Right cardiac atrium (tissue), 5 donors: ENCODE measurements around the gene TMOD1. TPM values are rescaled to one million over a fixed set of nuclear protein-coding genes. Genes with fewer than 3 reads are reported as not detected.

Experiments used
- ATAC-seq, 2 donors: fragments of 200-7000 bp; cut with Tn5 transposase; one replicate each; pipeline versions ENCODE4 v1.8.0 to v1.9.1; 2020; ENCODE audit warnings: moderate library complexity in 2 of 2, mild to moderate bottlenecking in 1 of 2
- DNase-seq, 3 donors: peaks; one replicate each; pipeline ENCODE4 v3.0.0-alpha.2; 2020
- H3K27ac ChIP-seq: one replicate; pipeline ENCODE4 v1.5.1; 2013; ENCODE audit warnings: mild to moderate bottlenecking, low read length, control low read depth, moderate library complexity
- H3K27me3 ChIP-seq: one replicate; pipeline ENCODE4 v1.6.1; 2013; ENCODE audit not compliant: control insufficient read depth, insufficient read depth
- H3K4me1 ChIP-seq: one replicate; pipeline ENCODE4 v1.6.1; 2013; ENCODE audit warnings: low read length; ENCODE audit not compliant: control insufficient read depth, insufficient read depth
- H3K4me3 ChIP-seq: one replicate; pipeline ENCODE4 v1.5.1; 2013; ENCODE audit warnings: low read length, control low read depth
- H3K9me3 ChIP-seq: one replicate; pipeline ENCODE4 v1.6.1; 2013; ENCODE audit warnings: low read length; ENCODE audit not compliant: control insufficient read depth
- WGBS: extraction: QIAGEN DNeasy Blood & Tissue Kit; methylation state at CpG from one replicate; pipeline ENCODE4 v1.1.7; 2013; 5-methylcytosine and 5-hydroxymethylcytosine counted together
- intact Hi-C, 4 donors: fragments of 100-400 bp; cut with DNase I; formaldehyde crosslinking; loops; one replicate each; pipeline versions ENCODE4 v1.11.0 to v1.14.0; 2022 to 2023
- polyA plus RNA-seq: library from polyadenylated mRNA; stranded (reverse); fragments of 200-250 nt; gene quantifications from one replicate; pipeline ENCODE4 v1.2.3, GENCODE V29; 2013
- total RNA-seq, 4 donors: library from RNA; stranded (reverse); fragmentation: NEBNext Ultra II Directional; extraction: Animal tissue kit (Norgen Biotek cat#: 25700); gene quantifications; one replicate each; pipeline ENCODE4 v1.2.1, GENCODE V29; 2021
- donor health status: healthy with polysubstance abuse.
- donor health status: DM: no; HTN: yes; CAD: no.
- donor health status: DM: no; HTN: no; CAD: no.
- donor health status: DM: no; HTN: yes; CAD: no; lungs with severe emphysema.
- donor health status: DM: yes; HTN: yes; CAD: no.

Gene TMOD1
- total and polyA plus RNA-seq, 5 donors = 177 to 220 (median 197) TPM

- Histone ChIP-seq H3K9me3 (no peaks in the 10 kb centered on the region), H3K4me1 (no peaks in the 10 kb centered on the region), H3K27ac (no peak overlapping the region), H3K27me3 (no peaks in the 10 kb centered on the region), H3K4me3 (no peak overlapping the region)
- DNase-seq (no peak), ATAC-seq (peak; percentile 27 to 30)
- WGBS = 52% methylated on average over 3 of the region's 3 CpGs
- intact Hi-C loops = no loop called here
Measured at GRCh38 chr9:97548819-97549540, 47.5 kb downstream of the TMOD1 start.

DNA sequence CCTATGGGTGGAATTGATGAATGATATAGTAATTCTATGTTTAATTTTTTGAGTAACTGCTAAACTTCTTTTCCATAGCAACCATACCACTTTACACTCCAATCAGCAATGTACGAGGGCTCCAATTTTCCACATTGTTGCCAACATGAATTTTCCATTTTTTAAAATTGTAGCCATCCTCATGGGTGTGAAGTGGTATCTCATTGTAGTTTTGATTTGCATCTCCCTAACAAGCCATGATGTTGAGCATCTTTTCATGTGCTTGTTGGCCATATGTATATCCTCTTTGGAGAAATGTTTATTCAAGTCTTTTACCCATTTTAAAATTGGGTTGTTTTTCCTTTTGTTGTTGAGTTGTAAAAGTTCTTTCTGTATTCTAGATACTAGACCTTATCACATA, 48.9 kb downstream of the TMOD1 start:
- ATAC-seq (no peak), DNase-seq (no peak)
- H3K9me3 ChIP-seq = no peaks in the 10 kb centered on the region
- H3K4me1 ChIP-seq = peaks cover 9% of the 10 kb centered on the region
- no peak overlapping the region for H3K27ac ChIP-seq
- no peaks in the 10 kb centered on the region for H3K27me3 ChIP-seq
- intact Hi-C loops = no loop called here
- H3K4me3 ChIP-seq = no peak overlapping the region
- 87% methylated on average over 1 of the region's 1 CpG for WGBS

DNA sequence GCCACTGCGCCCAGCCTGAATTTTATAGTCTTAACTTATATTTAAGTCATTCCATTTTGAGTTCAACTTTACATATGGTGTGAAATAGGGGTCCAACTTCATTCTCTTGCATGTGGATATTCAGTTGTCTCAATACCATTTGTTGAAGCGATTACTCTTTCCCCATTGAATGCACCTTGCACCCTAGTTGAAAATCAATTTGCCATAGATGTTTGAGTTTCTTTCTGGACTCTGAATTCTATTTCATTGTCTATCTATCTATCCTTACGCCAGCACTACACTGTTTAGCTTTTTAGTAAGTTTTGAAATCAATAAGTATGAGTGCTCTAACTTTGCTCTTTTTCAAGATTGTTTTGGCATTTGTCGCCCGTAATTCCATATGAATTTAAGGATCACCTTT, 49.8 kb downstream of the TMOD1 start:
- ATAC-seq (no peak), DNase-seq (no peak)
- WGBS = 97% methylated on average over 5 of the region's 5 CpGs
- Histone ChIP-seq H3K27me3 (no peaks in the 10 kb centered on the region), H3K9me3 (no peaks in the 10 kb centered on the region), H3K4me3 (no peak overlapping the region), H3K27ac (no peak overlapping the region), H3K4me1 (peaks cover 16% of the 10 kb centered on the region)
- intact Hi-C loops = no loop called here

DNA sequence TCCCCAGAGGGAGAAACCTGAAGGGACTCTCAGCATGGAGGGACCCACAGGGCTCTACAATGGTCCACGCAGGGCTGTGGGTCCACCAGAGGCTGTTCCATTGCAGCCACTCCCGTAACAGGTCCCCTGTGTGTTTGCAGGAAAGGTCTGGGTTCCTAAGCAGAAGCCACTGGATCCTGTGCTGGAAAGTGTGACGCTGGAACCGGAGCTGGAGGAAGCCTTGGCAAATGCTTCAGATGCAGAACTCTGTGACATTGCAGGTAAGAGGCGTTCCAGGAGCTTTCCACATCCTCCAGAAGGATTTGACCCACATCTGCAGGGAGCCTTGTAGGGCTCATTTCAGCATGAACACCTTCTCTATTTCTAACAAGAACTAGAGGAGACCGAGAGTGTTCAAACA, 51.7 kb downstream of the TMOD1 start:
- no peaks in the 10 kb centered on the region for H3K27me3 ChIP-seq
- intact Hi-C loops = no loop called here
- H3K4me1 ChIP-seq = peaks cover 26% of the 10 kb centered on the region
- 76% methylated on average over 6 of the region's 6 CpGs for WGBS
- H3K27ac ChIP-seq = no peak overlapping the region
- H3K4me3 ChIP-seq = no peak overlapping the region
- no peaks in the 10 kb centered on the region for H3K9me3 ChIP-seq
- DNase-seq = peak in 1 of 3 donors; percentile 46
- ATAC-seq = no peak

- 82% methylated on average over 5 of the region's 5 CpGs for WGBS
- DNase-seq = no peak
- H3K4me1 ChIP-seq = peaks cover 27% of the 10 kb centered on the region
- H3K27ac ChIP-seq = no peak overlapping the region
- ATAC-seq = no peak
- no peaks in the 10 kb centered on the region for H3K27me3 ChIP-seq
- no peak overlapping the region for H3K4me3 ChIP-seq
- intact Hi-C loops = no loop called here
- no peaks in the 10 kb centered on the region for H3K9me3 ChIP-seq
Measured at GRCh38 chr9:97553841-97554240, 52.4 kb downstream of the TMOD1 start.

DNA sequence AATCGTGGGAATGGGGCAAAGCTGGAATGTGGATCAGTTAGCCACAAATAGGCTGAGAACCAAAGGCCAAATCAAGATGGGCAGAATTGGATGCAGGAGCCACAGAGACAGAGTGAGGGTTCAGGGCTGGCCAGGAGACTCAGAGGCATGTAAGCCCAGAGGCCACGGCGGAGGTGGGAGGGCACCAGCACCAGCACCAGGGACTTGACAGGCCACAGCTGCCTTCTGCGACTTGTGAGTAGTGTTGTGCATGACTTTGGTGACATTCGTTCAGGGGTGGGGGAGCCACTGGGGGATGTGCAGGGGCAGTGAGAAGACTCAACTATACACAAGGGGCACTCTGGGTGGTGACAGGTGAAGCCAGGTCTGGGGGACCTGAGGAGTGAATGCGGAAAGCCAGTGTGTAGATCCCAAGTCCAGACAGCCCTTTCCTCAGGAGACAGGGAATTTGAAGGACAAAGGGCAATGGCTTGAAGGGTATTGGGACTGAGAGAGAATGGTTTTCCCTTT, 53.2 kb downstream of the TMOD1 start:
- Histone ChIP-seq H3K27ac (peak overlapping the region; percentile 69), H3K9me3 (no peaks in the 10 kb centered on the region), H3K4me1 (peaks cover 30% of the 10 kb centered on the region), H3K4me3 (no peak overlapping the region), H3K27me3 (no peaks in the 10 kb centered on the region)
- DNase-seq (peak in 1 of 3 donors; percentile 73), ATAC-seq (no peak)
- intact Hi-C loops = loop anchor here in 1 of 4 donors (5.0 kb wide), 1 partner anchor 32 kb away; no protein-coding TSS in a partner anchor
- WGBS = 84% methylated on average over 6 of the region's 6 CpGs

GRCh38 chr9:97555164-97555563, 53.7 kb downstream of the TMOD1 start:
- intact Hi-C loops = loop anchor here in 1 of 4 donors (5.0 kb wide), 1 partner anchor 33 kb away; no protein-coding TSS in a partner anchor
- Histone ChIP-seq H3K4me1 (peaks cover 30% of the 10 kb centered on the region), H3K4me3 (no peak overlapping the region), H3K27ac (peak overlapping the region; percentile 98), H3K9me3 (no peaks in the 10 kb centered on the region), H3K27me3 (no peaks in the 10 kb centered on the region)
- WGBS = 29% methylated on average over 15 of the region's 15 CpGs
- DNase-seq (peak; percentile 91 to 95 (median 92)), ATAC-seq (peak; percentile 78 to 83)

GRCh38 chr9:97556036-97556720, 54.7 kb downstream of the TMOD1 start:
- WGBS = 95% methylated on average over 10 of the region's 10 CpGs
- peaks cover 34% of the 10 kb centered on the region for H3K4me1 ChIP-seq
- intact Hi-C loops = loop anchor here in 1 of 4 donors (2.0 to 5.0 kb wide), 2 partner anchors 34 to 53 kb away; no protein-coding TSS in a partner anchor
- peak in 1 of 3 donors; percentile 56 for DNase-seq
- H3K4me3 ChIP-seq = no peak overlapping the region
- peak overlapping the region; percentile 98 for H3K27ac ChIP-seq
- no peaks in the 10 kb centered on the region for H3K27me3 ChIP-seq
- ATAC-seq = no peak
- H3K9me3 ChIP-seq = no peaks in the 10 kb centered on the region

- Histone ChIP-seq H3K9me3 (no peaks in the 10 kb centered on the region), H3K27ac (peak overlapping the region; percentile 98), H3K4me1 (peaks cover 36% of the 10 kb centered on the region), H3K27me3 (no peaks in the 10 kb centered on the region), H3K4me3 (no peak overlapping the region)
- peak; percentile 66 to 84 (median 81) for DNase-seq
- WGBS = 57% methylated on average over 15 of the region's 15 CpGs
- intact Hi-C loops = loop anchor here in 1 of 4 donors (2.0 to 5.0 kb wide), 2 partner anchors 35 to 54 kb away; no protein-coding TSS in a partner anchor
- peak; percentile 36 to 40 for ATAC-seq
Measured at GRCh38 chr9:97556721-97557605, 55.5 kb downstream of the TMOD1 start.

DNA sequence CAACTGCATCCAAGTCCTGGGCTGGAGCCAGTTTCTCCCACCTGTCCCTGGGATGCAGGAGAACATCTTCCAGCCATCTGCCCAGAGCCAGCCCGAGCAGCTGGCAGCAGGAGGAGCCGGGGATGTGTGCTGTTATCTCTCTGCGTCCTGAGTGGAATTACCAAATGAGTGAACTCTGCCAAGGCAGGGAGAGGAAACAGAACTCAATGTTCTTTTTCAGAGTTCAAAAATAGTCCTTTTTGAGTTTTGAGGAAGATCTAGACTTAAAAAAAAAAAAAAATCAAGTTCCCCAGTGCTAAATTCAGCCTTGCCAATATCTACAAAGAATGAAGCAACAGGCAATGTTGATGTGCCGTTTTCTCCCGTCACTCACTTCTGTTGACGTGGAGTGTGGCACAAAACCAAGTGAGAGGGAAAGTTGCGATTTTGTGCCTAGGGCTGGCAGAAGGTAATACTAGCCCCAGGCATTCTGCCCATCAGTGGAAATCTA, 56.2 kb downstream of the TMOD1 start:
- intact Hi-C loops = loop anchor here in 1 of 4 donors (2.0 to 5.0 kb wide), 2 partner anchors 35 to 55 kb away; no protein-coding TSS in a partner anchor
- peak overlapping the region; percentile 98 for H3K27ac ChIP-seq
- H3K9me3 ChIP-seq = no peaks in the 10 kb centered on the region
- ATAC-seq = peak; percentile 86 to 89
- peak; percentile 84 to 92 (median 89) for DNase-seq
- peaks cover 37% of the 10 kb centered on the region for H3K4me1 ChIP-seq
- WGBS = 5% methylated on average over 7 of the region's 7 CpGs
- H3K4me3 ChIP-seq = no peak overlapping the region
- H3K27me3 ChIP-seq = no peaks in the 10 kb centered on the region
